HepG2 (cell line): ENCODE measurements around the gene MINDY2. TPM values are rescaled to one million over a fixed set of nuclear protein-coding genes. Genes with fewer than 3 reads are reported as not detected.
A peak's percentile ranks its signal among the peaks of the same experiment; 100 is the strongest.

Experiments
- HMGXB4 ChIP-seq, 2 experiments: sonication (generic) in 1 of 2; formaldehyde crosslinking in 1 of 2; IDR thresholded peaks; 2 replicates each; pipeline versions ENCODE4 v1.4.0 to v1.6.1; 2018 to 2020; ENCODE audit warnings: missing genetic modification reagents in 2 of 2, borderline replicate concordance in 1 of 2, low read depth in 1 of 2, mild to moderate bottlenecking in 1 of 2, missing biosample characterization in 1 of 2
- MEIS1 ChIP-seq: sonication (generic); formaldehyde crosslinking; IDR thresholded peaks from 2 replicates; pipeline ENCODE4 v1.9.0; 2021; ENCODE audit warnings: mild to moderate bottlenecking, missing genetic modification reagents, moderate library complexity, borderline replicate concordance
- NONO ChIP-seq, 2 experiments: fragments of 450-650 bp in 1 of 2; sonication (generic) in 1 of 2; formaldehyde crosslinking in 1 of 2; IDR thresholded peaks in 1 of 2; conservative IDR thresholded peaks in 1 of 2; 2 replicates each; pipeline versions ENCODE4 v1.6.1 to v1.8.0; 2017 to 2022; ENCODE audit warnings: mild to moderate bottlenecking in 1 of 2, missing genetic modification reagents in 1 of 2, moderate library complexity in 1 of 2
- PAXIP1 ChIP-seq: sonication (generic); formaldehyde crosslinking; conservative IDR thresholded peaks from 2 replicates; pipeline ENCODE4 v1.4.0; 2020; ENCODE audit warnings: mild to moderate bottlenecking, missing genetic modification reagents, moderate library complexity
- RBM22 ChIP-seq: fragments of 200-400 bp; formaldehyde crosslinking; optimal IDR thresholded peaks from 2 replicates; pipeline ENCODE3; 2017; ENCODE audit warnings: mild to moderate bottlenecking, low read length, moderate library complexity
- ZNF350 ChIP-seq: sonication (generic); formaldehyde crosslinking; IDR thresholded peaks from 2 replicates; pipeline ENCODE4 v1.4.0; 2020; ENCODE audit warnings: mild to moderate bottlenecking, low read depth, missing genetic modification reagents, borderline replicate concordance
- ZNF446 ChIP-seq: sonication (generic); formaldehyde crosslinking; IDR thresholded peaks from 2 replicates; pipeline ENCODE4 v1.5.0; 2020; ENCODE audit warnings: mild to moderate bottlenecking, missing genetic modification reagents
- ZNF770 ChIP-seq: sonication (generic); formaldehyde crosslinking; IDR thresholded peaks from 2 replicates; pipeline ENCODE4 v1.5.0; 2020; ENCODE audit warnings: mild to moderate bottlenecking, missing genetic modification reagents
- ZNF782 ChIP-seq: sonication (generic); formaldehyde crosslinking; IDR thresholded peaks from 2 replicates; pipeline ENCODE4 v1.4.0; 2020; ENCODE audit warnings: missing genetic modification reagents, mild to moderate bottlenecking, borderline replicate concordance
- ZSCAN30 ChIP-seq: sonication (generic); formaldehyde crosslinking; IDR thresholded peaks from 2 replicates; pipeline ENCODE4 v1.5.0; 2020; ENCODE audit warnings: mild to moderate bottlenecking, missing genetic modification reagents
- polyA plus RNA-seq, 8 experiments: library from polyadenylated mRNA; depleted of rRNA in 3 of 8; stranded (reverse) in 7 of 8; unstranded in 1 of 8; fragments of >200 nt; fragmentation: Illumina TruSeq in 4 of 8; extraction: Trizol in 4 of 8; gene quantifications; 2 replicates each; pipeline versions ENCODE4 v1.2.1 to v1.2.3, GENCODE V29; 2011 to 2016; ENCODE audit warnings: low read depth in 4 of 8, missing spikeins in 1 of 8, mixed read lengths in 1 of 8; ENCODE audit not compliant: insufficient read depth in 1 of 8
- total RNA-seq, 5 experiments: library from RNA; depleted of rRNA; stranded (reverse); fragments of >200 nt; fragmentation: Illumina TruSeq; extraction: Trizol; gene quantifications; 2 replicates each; pipeline ENCODE4 v1.2.3, GENCODE V29; 2016; ENCODE audit warnings: low read depth in 1 of 5

MINDY2 gene
- total and polyA plus RNA-seq, 2 of the 13 experiments (the other 11 are each of a cell fraction or from before 2014, with no cell fraction given), result 7.2 to 12.6 TPM

GRCh38 chr15:58864602-58865424 lies 93.7 kb downstream of the MINDY2 start (continued):
- TF ChIP-seq HMGXB4 (CRISPR knock-in tag; IDR thresholded peaks at IDR 0.05; ENCODE audit: borderline replicate concordance in 1 of 2, low read depth in 1 of 2) (peak; percentile 61 to 70; a peak in 2 of 4 replicates), RBM22 (no peak), ZNF770 (CRISPR knock-in tag) (peak; percentile 88), ZNF350 (peak; percentile 80), ZNF446 (peak; percentile 74; the same call in 1 of the 2 replicates), ZSCAN30 (peak; percentile 91), PAXIP1 (CRISPR knock-in tag) (peak; percentile 86), NONO (IDR thresholded peaks at IDR 0.05) (no peak), NONO (CRISPR knock-in tag; conservative IDR thresholded peaks at IDR 0.05) (peak; percentile 76), MEIS1 (CRISPR knock-in tag) (peak; percentile 55; the same call in 1 of the 2 replicates), ZNF782 (CRISPR knock-in tag) (peak; percentile 49; the same call in 1 of the 2 replicates)
